ENCODE measurements around the gene GDF15.

GDF15 gene

GRCh38 chr19:18406749-18407148 is 20.8 kb downstream of the GDF15 start:
- H3K4me3 ChIP-seq (ENCODE audit: low read depth, low read length), result no peak overlapping the region
- TF ChIP-seq MAX (IDR thresholded peaks at IDR 0.05; ENCODE audit: low read depth, low read length), result no peak
- TF ChIP-seq MYC (IDR thresholded peaks at IDR 0.05; ENCODE audit: low read depth, low read length), result no peak
- no peak for TF ChIP-seq POLR2A (IDR thresholded peaks at IDR 0.05; ENCODE audit: extremely low read depth, insufficient read length)
- TF ChIP-seq, protein P1, sequence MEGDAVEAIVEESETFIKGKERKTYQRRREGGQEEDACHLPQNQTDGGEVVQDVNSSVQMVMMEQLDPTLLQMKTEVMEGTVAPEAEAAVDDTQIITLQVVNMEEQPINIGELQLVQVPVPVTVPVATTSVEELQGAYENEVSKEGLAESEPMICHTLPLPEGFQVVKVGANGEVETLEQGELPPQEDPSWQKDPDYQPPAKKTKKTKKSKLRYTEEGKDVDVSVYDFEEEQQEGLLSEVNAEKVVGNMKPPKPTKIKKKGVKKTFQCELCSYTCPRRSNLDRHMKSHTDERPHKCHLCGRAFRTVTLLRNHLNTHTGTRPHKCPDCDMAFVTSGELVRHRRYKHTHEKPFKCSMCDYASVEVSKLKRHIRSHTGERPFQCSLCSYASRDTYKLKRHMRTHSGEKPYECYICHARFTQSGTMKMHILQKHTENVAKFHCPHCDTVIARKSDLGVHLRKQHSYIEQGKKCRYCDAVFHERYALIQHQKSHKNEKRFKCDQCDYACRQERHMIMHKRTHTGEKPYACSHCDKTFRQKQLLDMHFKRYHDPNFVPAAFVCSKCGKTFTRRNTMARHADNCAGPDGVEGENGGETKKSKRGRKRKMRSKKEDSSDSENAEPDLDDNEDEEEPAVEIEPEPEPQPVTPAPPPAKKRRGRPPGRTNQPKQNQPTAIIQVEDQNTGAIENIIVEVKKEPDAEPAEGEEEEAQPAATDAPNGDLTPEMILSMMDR (IDR thresholded peaks at IDR 0.05; ENCODE audit: low read depth, low read length), result no peak
- no peak for DNase-seq (ENCODE audit: low read depth)

GRCh38 chr19:18408053-18408476 is 22.1 kb downstream of the GDF15 start:
- H3K4me3 ChIP-seq (ENCODE audit: low read depth, low read length), result no peak overlapping the region
- TF ChIP-seq POLR2A (IDR thresholded peaks at IDR 0.05; ENCODE audit: extremely low read depth, insufficient read length), result no peak
- TF ChIP-seq MAX (IDR thresholded peaks at IDR 0.05; ENCODE audit: low read depth, low read length), result peak; percentile 87
- TF ChIP-seq, protein P1 (IDR thresholded peaks at IDR 0.05; ENCODE audit: low read depth, low read length), result peak; percentile 70
- TF ChIP-seq MYC (IDR thresholded peaks at IDR 0.05; ENCODE audit: low read depth, low read length), result peak; percentile 79
- DNase-seq (ENCODE audit: low read depth), result peak; percentile 71

DNA sequence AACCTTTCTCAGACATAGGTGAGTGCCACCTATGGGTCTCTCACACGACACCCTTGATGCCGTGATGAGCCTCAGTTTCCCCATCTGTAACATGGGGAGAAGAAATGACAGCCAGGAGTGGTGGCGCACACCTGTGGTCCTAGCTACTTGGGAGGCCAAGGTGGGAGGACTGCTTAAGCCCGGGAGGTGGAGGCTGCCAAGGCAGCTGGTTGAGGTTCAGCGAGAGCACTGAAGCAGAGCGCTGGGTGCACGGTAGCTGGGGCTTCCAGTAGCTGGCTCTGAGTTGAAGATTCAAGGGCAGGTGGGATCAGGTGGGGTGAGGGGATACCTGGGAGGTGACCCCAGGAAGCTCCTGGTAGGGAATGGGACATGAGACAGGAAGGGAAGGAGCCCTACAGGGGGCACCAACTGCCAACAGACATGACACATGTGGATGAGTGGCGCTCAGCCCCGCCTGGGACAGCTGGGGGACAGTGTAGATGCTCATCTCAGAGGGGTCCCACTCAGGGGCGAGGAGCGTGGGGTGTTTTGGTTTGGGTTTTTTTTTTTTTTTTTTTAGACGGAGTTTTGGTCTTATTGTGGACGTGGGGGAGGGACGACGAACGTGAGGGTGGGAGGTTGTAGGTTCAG is 26.8 kb downstream of the GDF15 start:
- peak; percentile 15 for DNase-seq (ENCODE audit: low read depth)
- no peak overlapping the region for H3K4me3 ChIP-seq (ENCODE audit: low read depth, low read length)
- no peak for TF ChIP-seq POLR2A (IDR thresholded peaks at IDR 0.05; ENCODE audit: extremely low read depth, insufficient read length)
- TF ChIP-seq MAX (IDR thresholded peaks at IDR 0.05; ENCODE audit: low read depth, low read length), result no peak
- TF ChIP-seq, protein P1 (IDR thresholded peaks at IDR 0.05; ENCODE audit: low read depth, low read length), result no peak
- no peak for TF ChIP-seq MYC (IDR thresholded peaks at IDR 0.05; ENCODE audit: low read depth, low read length)

DNA sequence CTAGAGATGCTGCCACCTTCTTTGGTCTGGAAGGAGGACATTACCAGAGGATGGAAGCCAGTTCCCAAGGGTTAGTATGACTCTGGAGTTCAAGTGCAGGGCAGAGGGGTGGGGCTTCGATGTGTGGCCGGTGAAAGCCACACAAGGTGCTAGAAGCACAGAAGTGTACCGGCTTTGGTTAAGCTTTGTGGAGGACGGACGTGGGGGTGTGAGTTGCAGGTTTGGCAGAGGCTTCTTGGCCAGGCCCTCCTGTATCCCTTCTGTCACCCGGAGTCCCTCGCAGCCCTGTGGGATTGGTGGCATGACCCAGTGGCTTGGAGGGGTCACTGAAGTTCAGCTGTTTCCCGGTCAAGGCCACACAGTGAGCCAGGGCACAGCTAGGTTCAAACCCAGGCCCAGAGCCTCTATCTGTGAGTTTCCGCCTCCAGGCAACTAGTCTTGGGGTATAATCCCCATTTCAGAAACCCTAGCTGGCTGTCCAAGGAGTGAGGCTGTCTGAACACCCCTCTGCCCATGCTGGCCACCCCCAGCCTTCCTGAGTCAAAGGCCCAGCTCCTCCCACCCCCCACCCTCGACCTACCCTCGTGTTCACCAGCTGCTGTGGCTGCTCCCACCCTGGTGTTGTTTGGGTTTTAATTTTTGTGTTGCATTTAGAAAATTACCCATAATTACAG is 28.7 kb downstream of the GDF15 start:
- no peak overlapping the region for H3K4me3 ChIP-seq (ENCODE audit: low read depth, low read length)
- DNase-seq (ENCODE audit: low read depth), result peak; percentile 68
- TF ChIP-seq MAX (IDR thresholded peaks at IDR 0.05; ENCODE audit: low read depth, low read length) (peak; percentile 86), MYC (IDR thresholded peaks at IDR 0.05; ENCODE audit: low read depth, low read length) (peak; percentile 57; the same call in 1 of the 2 replicates), POLR2A (IDR thresholded peaks at IDR 0.05; ENCODE audit: extremely low read depth, insufficient read length) (no peak)
- TF ChIP-seq, protein P1 (IDR thresholded peaks at IDR 0.05; ENCODE audit: low read depth, low read length), result no peak

GRCh38 chr19:18415178-18415867 is 29.4 kb downstream of the GDF15 start:
- DNase-seq (ENCODE audit: low read depth), result peak; percentile 94

DNA sequence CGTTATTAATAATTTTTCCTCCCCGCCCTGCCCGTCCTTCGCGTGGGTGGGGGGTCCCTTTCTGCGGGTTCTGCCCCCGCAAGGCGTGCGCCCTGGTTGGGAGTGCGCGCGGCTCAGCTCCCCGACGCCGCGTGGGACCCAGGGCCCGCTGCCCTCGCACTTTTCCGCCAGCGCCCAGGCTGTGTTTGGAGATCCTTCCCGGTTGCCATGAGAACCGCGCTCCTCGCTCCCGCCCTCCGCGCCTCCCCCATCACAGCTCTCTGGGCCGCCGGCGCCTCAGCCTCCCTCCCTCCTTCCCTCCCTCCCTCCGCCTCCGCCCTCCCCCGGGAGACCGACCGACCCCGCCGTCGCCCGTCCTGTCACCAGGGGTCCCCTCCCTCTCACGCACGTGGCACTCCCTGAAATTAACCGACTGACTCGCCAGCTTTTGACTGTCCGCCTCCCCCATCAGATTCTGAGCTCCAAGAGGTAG is 30.9 kb downstream of the GDF15 start:
- peak; percentile 92 for DNase-seq (ENCODE audit: low read depth)
- H3K4me3 ChIP-seq (ENCODE audit: low read depth, low read length), result peak overlapping the region; percentile 21
- TF ChIP-seq POLR2A (IDR thresholded peaks at IDR 0.05; ENCODE audit: extremely low read depth, insufficient read length) (no peak), MYC (IDR thresholded peaks at IDR 0.05; ENCODE audit: low read depth, low read length) (peak; percentile 88), MAX (IDR thresholded peaks at IDR 0.05; ENCODE audit: low read depth, low read length) (peak; percentile 95)
- TF ChIP-seq, protein P1 (IDR thresholded peaks at IDR 0.05; ENCODE audit: low read depth, low read length), result no peak

More at GRCh38 chr19:18415178-18415867, 29.4 kb downstream of the GDF15 start:
- no peak for TF ChIP-seq POLR2A (IDR thresholded peaks at IDR 0.05; ENCODE audit: extremely low read depth, insufficient read length)
- TF ChIP-seq MYC (IDR thresholded peaks at IDR 0.05; ENCODE audit: low read depth, low read length), result peak; percentile 2; the same call in 1 of the 2 replicates
- H3K4me3 ChIP-seq (ENCODE audit: low read depth, low read length), result peak overlapping the region; percentile 25

Data from NB4 (cell line).